ENCODE measurements around the gene TBC1D8B. TPM values are rescaled to one million over a fixed set of nuclear protein-coding genes. Genes with fewer than 3 reads are reported as not detected.

Gene TBC1D8B
- total RNA-seq, 1 donor from 2014 or later, result 3.4 TPM

- DNase-seq (ENCODE audit: low read depth in 2 of 2), result peak in 1 of 2 donors; percentile 19
These were observed 94.8 kb downstream of the TBC1D8B start for GRCh38 chrX:106897259-106897658.

GRCh38 chrX:106898462-106898861, 96.0 kb downstream of the TBC1D8B start:
- peak; percentile 50 to 63 for DNase-seq (ENCODE audit: low read depth in 2 of 2)

- DNase-seq (ENCODE audit: low read depth in 2 of 2), result no peak
These were observed 96.8 kb downstream of the TBC1D8B start for GRCh38 chrX:106899276-106899675.

- DNase-seq (ENCODE audit: low read depth in 2 of 2), result no peak
These were observed 97.4 kb downstream of the TBC1D8B start for GRCh38 chrX:106899841-106900240.

DNA sequence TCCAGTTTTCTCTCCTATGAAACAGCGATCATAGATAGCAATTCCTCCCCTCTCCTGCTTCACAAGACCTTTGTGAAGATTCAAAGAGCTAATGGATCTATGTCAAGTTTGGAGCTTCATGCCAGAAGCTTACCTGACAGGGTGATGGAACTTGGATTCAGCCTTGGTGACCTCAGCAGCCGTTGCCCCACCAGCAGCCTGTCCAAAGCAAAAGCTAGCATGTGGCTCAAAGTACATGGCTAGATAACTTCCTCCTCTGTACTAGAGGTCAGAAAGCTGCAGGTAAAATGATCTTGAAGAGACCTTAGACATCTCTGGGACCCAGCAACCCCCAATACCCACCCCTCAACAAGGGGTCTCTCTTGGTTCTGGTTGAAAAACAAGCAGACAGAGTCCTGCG, 98.9 kb downstream of the TBC1D8B start:
- DNase-seq (ENCODE audit: low read depth in 2 of 2), result no peak

DNA sequence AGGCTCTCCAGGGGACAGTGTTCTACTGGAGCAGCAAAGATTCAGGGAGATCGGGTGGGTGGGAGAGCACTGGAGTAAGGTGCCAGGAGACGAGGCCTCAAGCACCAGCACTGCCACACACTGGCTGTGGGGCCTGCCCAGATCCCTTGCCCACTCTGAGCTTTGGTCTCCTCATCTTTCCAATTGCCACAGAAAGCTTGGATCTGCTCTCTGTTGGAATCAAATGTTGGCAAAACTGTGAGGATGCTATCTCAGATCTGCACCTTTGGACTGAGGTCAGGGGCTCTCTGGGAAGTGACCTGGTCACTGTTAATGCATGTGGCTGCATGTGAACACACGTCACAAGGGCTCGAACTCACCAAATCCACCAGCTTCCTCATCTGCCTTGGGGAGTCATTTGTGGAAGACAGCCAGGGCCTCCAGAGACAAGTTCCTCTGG, 99.3 kb downstream of the TBC1D8B start:
- DNase-seq (ENCODE audit: low read depth in 2 of 2), result no peak

GRCh38 chrX:106902684-106903083, 100.2 kb downstream of the TBC1D8B start:
- DNase-seq (ENCODE audit: low read depth in 2 of 2), result no peak

- DNase-seq (ENCODE audit: low read depth in 2 of 2), result no peak
These were observed 100.9 kb downstream of the TBC1D8B start, which contains the start of gene RIPPLY1 for GRCh38 chrX:106903291-106903824. Gene RIPPLY1, minus strand, starts transcription at chrX:106903341. Its CDS starts 54 bp downstream, at chrX:106903287.

GRCh38 chrX:106903856-106904528, 101.5 kb downstream of the TBC1D8B start:
- no peak for DNase-seq (ENCODE audit: low read depth in 2 of 2)

GRCh38 chrX:106905064-106905708, 102.7 kb downstream of the TBC1D8B start:
- no peak for DNase-seq (ENCODE audit: low read depth in 2 of 2)

GRCh38 chrX:106906361-106906760, 103.9 kb downstream of the TBC1D8B start:
- DNase-seq (ENCODE audit: low read depth in 2 of 2), result no peak

DNA sequence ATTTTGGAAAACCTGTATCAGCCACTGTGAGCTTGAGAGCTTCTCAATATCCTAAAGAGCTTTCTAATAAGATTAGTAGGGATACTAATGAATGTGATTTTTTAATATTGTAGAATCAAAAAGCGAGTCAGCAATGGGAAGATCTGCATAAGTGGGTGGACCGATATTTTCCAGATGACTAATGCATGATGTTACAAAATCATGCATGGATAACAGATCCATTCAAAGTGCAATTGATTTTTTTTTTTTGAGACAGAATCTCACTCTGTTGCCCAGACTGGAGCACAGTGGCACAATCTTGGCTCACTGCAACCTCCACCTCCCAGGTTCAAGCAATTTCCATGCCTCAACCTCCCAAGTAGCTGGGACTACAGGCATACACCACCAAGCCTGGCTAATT, 110.4 kb downstream of the TBC1D8B start:
- no peak for DNase-seq (ENCODE audit: low read depth in 2 of 2)

GRCh38 chrX:106917830-106918500, 115.5 kb downstream of the TBC1D8B start:
- DNase-seq (ENCODE audit: low read depth in 2 of 2), result peak in 1 of 2 donors; percentile 83

- DNase-seq (ENCODE audit: low read depth in 2 of 2), result no peak
These were observed 117.5 kb downstream of the TBC1D8B start, which contains the start of gene CLDN2 for GRCh38 chrX:106919932-106920452. Gene CLDN2, plus strand, starts transcription at chrX:106920402. Its CDS starts 7,827 bp downstream, at chrX:106928229.

DNA sequence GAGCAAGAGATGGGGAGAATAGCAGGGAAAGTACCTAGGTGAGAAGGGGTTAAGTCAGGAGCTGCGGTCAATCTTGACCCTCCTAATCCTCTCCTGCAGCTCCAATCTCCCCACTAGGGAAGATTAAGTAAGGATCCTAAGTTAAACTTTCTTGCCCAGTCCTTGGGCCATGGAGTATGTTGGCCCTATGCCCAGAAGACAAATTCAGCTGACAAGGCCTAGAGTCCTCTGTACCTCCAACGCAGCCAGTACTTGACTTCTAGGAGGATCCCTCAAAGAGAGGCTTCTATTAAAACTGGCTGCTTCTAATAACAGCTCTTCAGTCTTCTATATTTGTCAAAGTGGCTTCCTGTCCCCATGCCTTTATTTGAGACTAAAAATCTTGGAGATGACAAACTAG, 119.2 kb downstream of the TBC1D8B start:
- no peak for DNase-seq (ENCODE audit: low read depth in 2 of 2)

Other genes starting within 250 kb of the TBC1D8B start
- under 0.01 TPM in 2 replicates for gene RADX, start 190.7 kb upstream of the TBC1D8B start, total RNA-seq
- under 0.01 TPM in 2 replicates for gene RNF128, start 76.0 kb upstream of the TBC1D8B start, total RNA-seq
- not detected in 2 replicates for gene RIPPLY1, start 100.7 kb downstream of the TBC1D8B start, total RNA-seq
- gene CLDN2, start 117.7 kb downstream of the TBC1D8B start, total RNA-seq, result not detected in 2 replicates
- gene MORC4, start 197.5 kb downstream of the TBC1D8B start, total RNA-seq, result 6.5 and 6.7 TPM in 2 replicates

Measured in lung microvascular endothelial cell (primary cell).